ENCODE data around the gene PPP4C. TPM values are rescaled to one million over a fixed set of nuclear protein-coding genes. Genes with fewer than 3 reads are reported as not detected.

The PPP4C gene
- total and polyA plus RNA-seq, 7 experiments from 2014 or later = 68.4 to 176 (median 104) TPM

- intact Hi-C loops (cut with micrococcal nuclease) = loop anchor here (5.0 to 10.0 kb wide), 2 partner anchors 335 to 852 kb away; partner anchors contain the start of genes FBXL19 (in 1 of the 2) and ZNF771 (in 1 of the 2)
These were observed 6.0 kb upstream of the PPP4C start for GRCh38 chr16:30069611-30070462.

GRCh38 chr16:30070490-30070889 is 5.3 kb upstream of the PPP4C start:
- Mint-ChIP-seq H3K4me3 (peak overlapping the region in 1 of 10 donors; percentile 16), H3K27ac (peak overlapping the region in 3 of 9 donors; percentile 4 to 52 (median 46)), H3K9me3 (no peaks in the 10 kb centered on the region), H3K27me3 (no peaks in the 10 kb centered on the region), H3K36me3 (peaks cover 0 to 38% (median 14%) of the 10 kb centered on the region in 5 donors), H3K4me1 (peaks cover 21 to 59% (median 42%) of the 10 kb centered on the region in 7 donors)
- POLR2A ChIA-PET = interaction anchor here (0.6 to 10.7 kb wide), 3 partner anchors 22 to 480 kb away, joined by 3 to 177 read pairs (median 4); partner anchors contain the start of genes TBX6 and YPEL3
- DNase-seq (no peak), ATAC-seq (no peak)
- Histone ChIP-seq H3K27ac (ENCODE audit: low read depth, low read length) (peak overlapping the region; percentile 12), H3K4me1 (ENCODE audit: control insufficient read depth in 2 of 2, insufficient read depth in 2 of 2, low read length in 2 of 2) (peaks cover 21 to 30% of the 10 kb centered on the region in 2 donors), H3K9me3 (ENCODE audit: control insufficient read depth in 2 of 3, low read length in 3 of 3) (no peaks in the 10 kb centered on the region), H3K36me3 (ENCODE audit: control insufficient read depth in 2 of 3, insufficient read depth in 3 of 3, low read length in 3 of 3) (peaks cover 18 to 64% (median 22%) of the 10 kb centered on the region in 3 experiments), H3K4me3 (ENCODE audit: low read length) (no peak overlapping the region), H3K27me3 (ENCODE audit: control insufficient read depth in 2 of 2, insufficient read depth in 2 of 2, low read length in 2 of 2) (no peaks in the 10 kb centered on the region)
- CTCF ChIA-PET = interaction anchor here (0.6 kb wide), 2 partner anchors 114 to 340 kb away, joined by 3 to 4 read pairs; no protein-coding TSS in a partner anchor
- intact Hi-C loops (cut with micrococcal nuclease) = no loop called here

More at GRCh38 chr16:30069611-30070462, 6.0 kb upstream of the PPP4C start:
- POLR2A ChIA-PET = interaction anchor here (0.6 to 10.7 kb wide), 4 partner anchors 22 to 481 kb away, joined by 3 to 177 read pairs (median 4); partner anchors contain the start of genes TBX6 and YPEL3
- no peak for DNase-seq
- Histone ChIP-seq H3K27me3 (ENCODE audit: control insufficient read depth in 2 of 2, insufficient read depth in 2 of 2, low read length in 2 of 2) (no peaks in the 10 kb centered on the region), H3K9me3 (ENCODE audit: control insufficient read depth in 2 of 3, low read length in 3 of 3) (no peaks in the 10 kb centered on the region), H3K36me3 (ENCODE audit: control insufficient read depth in 2 of 3, insufficient read depth in 3 of 3, low read length in 3 of 3) (peaks cover 18 to 69% (median 22%) of the 10 kb centered on the region in 3 experiments), H3K4me3 (ENCODE audit: low read length) (no peak overlapping the region), H3K27ac (ENCODE audit: low read depth, low read length) (peak overlapping the region; percentile 12), H3K4me1 (ENCODE audit: control insufficient read depth in 2 of 2, insufficient read depth in 2 of 2, low read length in 2 of 2) (peaks cover 14 to 30% of the 10 kb centered on the region in 2 donors)
- Mint-ChIP-seq H3K4me3 (peak overlapping the region in 5 of 10 donors; percentile 4 to 38 (median 16)), H3K27me3 (no peaks in the 10 kb centered on the region), H3K27ac (peak overlapping the region in 7 of 9 donors; percentile 15 to 92 (median 41)), H3K4me1 (peaks cover 21 to 53% (median 40%) of the 10 kb centered on the region in 7 donors), H3K36me3 (peaks cover 0 to 38% (median 14%) of the 10 kb centered on the region in 5 donors), H3K9me3 (no peaks in the 10 kb centered on the region)
- no peak for ATAC-seq
- CTCF ChIA-PET = interaction anchor here (0.6 kb wide), 1 partner anchor 341 kb away, joined by 3 read pairs; no protein-coding TSS in a partner anchor

GRCh38 chr16:30076276-30076791 is 540 bp downstream of the PPP4C start:
- H3K36me3 Mint-ChIP-seq = peaks cover 0 to 29% (median 4%) of the 10 kb centered on the region in 5 donors
- peaks cover 0 to 60% (median 10%) of the 10 kb centered on the region in 3 experiments for H3K36me3 ChIP-seq (ENCODE audit: control insufficient read depth in 2 of 3, insufficient read depth in 3 of 3, low read length in 3 of 3)
- no peaks in the 10 kb centered on the region for H3K9me3 Mint-ChIP-seq
- H3K9me3 ChIP-seq (ENCODE audit: control insufficient read depth in 2 of 3, low read length in 3 of 3) = no peaks in the 10 kb centered on the region
- H3K27me3 ChIP-seq (ENCODE audit: control insufficient read depth in 2 of 2, insufficient read depth in 2 of 2, low read length in 2 of 2) = no peaks in the 10 kb centered on the region
- ATAC-seq (peak; percentile 42), DNase-seq (peak in 3 of 9 donors; percentile 17 to 26 (median 23))
- ChIA-PET CTCF (interaction anchor here (3.8 kb wide), 1 partner anchor 15 kb away, joined by 18 read pairs; the partner anchor contains the start of gene TBX6), POLR2A (interaction anchor here (0.5 to 10.7 kb wide), 13 partner anchors 9 to 475 kb away, joined by 3 to 177 read pairs (median 4); partner anchors contain the start of genes ALDOA, CORO1A, TAOK2 and TBX6)
- peak overlapping the region; percentile 85 for H3K27ac ChIP-seq (ENCODE audit: low read depth, low read length)
- peak overlapping the region; percentile 75 for H3K4me3 ChIP-seq (ENCODE audit: low read length)
- intact Hi-C loops (cut with micrococcal nuclease) = loop anchor here in 1 of 2 donors (1.0 kb wide), 1 partner anchor 16 kb away; no protein-coding TSS in a partner anchor
- H3K27ac Mint-ChIP-seq = peak overlapping the region; percentile 85 to 98 (median 94)
- peaks cover 23 to 59% (median 41%) of the 10 kb centered on the region in 7 donors for H3K4me1 Mint-ChIP-seq
- H3K4me3 Mint-ChIP-seq = peak overlapping the region; percentile 90 to 99 (median 95)
- peaks cover 0 to 2% (median 0%) of the 10 kb centered on the region in 5 donors for H3K27me3 Mint-ChIP-seq
- peaks cover 20 to 21% of the 10 kb centered on the region in 2 donors for H3K4me1 ChIP-seq (ENCODE audit: control insufficient read depth in 2 of 2, insufficient read depth in 2 of 2, low read length in 2 of 2)

DNA sequence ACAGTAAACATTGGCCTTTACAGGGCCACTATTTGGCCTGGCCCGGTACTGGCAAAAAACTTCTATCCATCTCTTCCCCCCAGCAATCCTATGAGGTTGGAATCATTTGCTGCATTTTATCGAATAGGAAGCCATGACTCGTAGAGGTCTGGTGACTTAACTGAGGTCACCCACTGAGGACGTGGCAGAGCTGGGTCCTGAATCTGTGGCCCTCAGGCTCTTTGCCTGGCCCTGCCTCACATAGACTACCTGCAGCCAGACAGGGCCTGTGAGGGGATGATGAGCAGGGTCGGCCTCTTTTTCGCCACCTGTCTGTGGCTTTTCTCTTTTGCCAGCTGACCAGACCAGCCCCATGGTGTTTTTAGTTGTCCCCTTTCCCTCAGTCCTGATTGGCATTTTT is 1.9 kb downstream of the PPP4C start:
- peak overlapping the region; percentile 78 to 98 (median 92) for H3K27ac Mint-ChIP-seq
- ChIA-PET CTCF (interaction anchor here (3.8 kb wide), 1 partner anchor 14 kb away, joined by 18 read pairs; the partner anchor contains the start of gene TBX6), POLR2A (interaction anchor here (3.7 to 10.7 kb wide), 3 partner anchors 12 to 108 kb away, joined by 31 to 177 read pairs (median 83); partner anchors contain the start of genes ALDOA, CORO1A, TBX6 and YPEL3)
- H3K27me3 Mint-ChIP-seq = peaks cover 0 to 2% (median 0%) of the 10 kb centered on the region in 5 donors
- peaks cover 5 to 58% (median 18%) of the 10 kb centered on the region in 3 experiments for H3K36me3 ChIP-seq (ENCODE audit: control insufficient read depth in 2 of 3, insufficient read depth in 3 of 3, low read length in 3 of 3)
- H3K27ac ChIP-seq (ENCODE audit: low read depth, low read length) = peak overlapping the region; percentile 85
- H3K4me1 Mint-ChIP-seq = peaks cover 29 to 51% (median 39%) of the 10 kb centered on the region in 7 donors
- no peaks in the 10 kb centered on the region for H3K27me3 ChIP-seq (ENCODE audit: control insufficient read depth in 2 of 2, insufficient read depth in 2 of 2, low read length in 2 of 2)
- no peaks in the 10 kb centered on the region for H3K9me3 Mint-ChIP-seq
- no peak for ATAC-seq
- intact Hi-C loops (cut with micrococcal nuclease) = no loop called here
- peak overlapping the region; percentile 41 to 99 (median 95) for H3K4me3 Mint-ChIP-seq
- H3K4me1 ChIP-seq (ENCODE audit: control insufficient read depth in 2 of 2, insufficient read depth in 2 of 2, low read length in 2 of 2) = peaks cover 20 to 21% of the 10 kb centered on the region in 2 donors
- peaks cover 0 to 35% (median 5%) of the 10 kb centered on the region in 5 donors for H3K36me3 Mint-ChIP-seq
- no peak overlapping the region for H3K4me3 ChIP-seq (ENCODE audit: low read length)
- no peaks in the 10 kb centered on the region for H3K9me3 ChIP-seq (ENCODE audit: control insufficient read depth in 2 of 3, low read length in 3 of 3)
- no peak for DNase-seq

- Histone ChIP-seq H3K4me3 (ENCODE audit: low read length) (no peak overlapping the region), H3K27me3 (ENCODE audit: control insufficient read depth in 2 of 2, insufficient read depth in 2 of 2, low read length in 2 of 2) (no peaks in the 10 kb centered on the region), H3K27ac (ENCODE audit: low read depth, low read length) (no peak overlapping the region), H3K9me3 (ENCODE audit: control insufficient read depth in 2 of 3, low read length in 3 of 3) (no peaks in the 10 kb centered on the region), H3K4me1 (ENCODE audit: control insufficient read depth in 2 of 2, insufficient read depth in 2 of 2, low read length in 2 of 2) (peaks cover 20 to 21% of the 10 kb centered on the region in 2 donors), H3K36me3 (ENCODE audit: control insufficient read depth in 2 of 3, insufficient read depth in 3 of 3, low read length in 3 of 3) (peaks cover 7 to 68% (median 24%) of the 10 kb centered on the region in 3 experiments)
- POLR2A ChIA-PET = interaction anchor here (1.0 to 10.7 kb wide), 5 partner anchors 12 to 107 kb away, joined by 3 to 177 read pairs (median 31); partner anchors contain the start of genes ALDOA, CORO1A, TBX6 and YPEL3
- no peaks in the 10 kb centered on the region for H3K9me3 Mint-ChIP-seq
- intact Hi-C loops (cut with micrococcal nuclease) = no loop called here
- peaks cover 0 to 40% (median 9%) of the 10 kb centered on the region in 5 donors for H3K36me3 Mint-ChIP-seq
- DNase-seq = no peak
- peak overlapping the region in 2 of 10 donors; percentile 76 to 90 for H3K4me3 Mint-ChIP-seq
- peaks cover 0 to 2% (median 0%) of the 10 kb centered on the region in 5 donors for H3K27me3 Mint-ChIP-seq
- H3K27ac Mint-ChIP-seq = peak overlapping the region in 2 of 9 donors; percentile 36 to 56
- H3K4me1 Mint-ChIP-seq = peaks cover 29 to 49% (median 40%) of the 10 kb centered on the region in 7 donors
- ATAC-seq = no peak
- CTCF ChIA-PET = no interaction called here
These were observed 3.0 kb downstream of the PPP4C start for GRCh38 chr16:30078744-30079143.
